ENCODE data around the gene KRTAP2-4.
"Not testable (repeated sequence)": the region's sequence is repeated elsewhere in the genome, so short reads cannot be mapped to it uniquely, and the experiment has no call there.

DNA sequence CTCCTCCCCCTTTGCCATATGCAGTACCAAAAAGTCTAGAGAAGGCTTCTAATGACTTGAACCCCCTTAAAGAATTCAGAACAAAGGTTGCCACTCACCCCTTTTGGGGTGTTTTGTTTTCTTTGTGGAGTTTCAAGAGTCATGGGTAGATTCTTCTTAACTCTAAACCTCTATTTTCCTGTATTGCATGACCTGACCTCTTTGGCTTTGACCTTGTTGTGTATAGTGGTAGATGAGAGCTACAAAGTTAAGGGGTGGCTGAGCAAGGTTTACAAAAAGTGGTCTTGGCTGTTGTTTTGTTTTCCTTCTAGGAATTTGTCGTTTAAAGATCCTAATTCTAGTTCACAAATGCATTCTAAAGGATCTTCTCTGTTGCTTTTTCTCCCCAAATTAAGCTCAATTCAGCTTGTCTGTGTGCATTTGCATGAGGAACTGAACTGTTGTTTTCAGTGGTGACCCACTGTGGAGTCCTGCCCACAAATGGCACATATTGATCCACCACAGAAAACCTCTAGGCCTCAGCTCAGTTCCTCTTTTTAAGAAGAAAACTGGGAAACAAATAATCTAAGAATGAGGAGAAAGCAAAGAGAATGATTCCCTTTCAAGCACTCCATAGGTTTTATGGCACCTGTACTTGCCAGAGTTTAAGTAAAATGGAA lies 43.2 kb upstream of the KRTAP2-4 start:
- TF ChIP-seq, protein P1, sequence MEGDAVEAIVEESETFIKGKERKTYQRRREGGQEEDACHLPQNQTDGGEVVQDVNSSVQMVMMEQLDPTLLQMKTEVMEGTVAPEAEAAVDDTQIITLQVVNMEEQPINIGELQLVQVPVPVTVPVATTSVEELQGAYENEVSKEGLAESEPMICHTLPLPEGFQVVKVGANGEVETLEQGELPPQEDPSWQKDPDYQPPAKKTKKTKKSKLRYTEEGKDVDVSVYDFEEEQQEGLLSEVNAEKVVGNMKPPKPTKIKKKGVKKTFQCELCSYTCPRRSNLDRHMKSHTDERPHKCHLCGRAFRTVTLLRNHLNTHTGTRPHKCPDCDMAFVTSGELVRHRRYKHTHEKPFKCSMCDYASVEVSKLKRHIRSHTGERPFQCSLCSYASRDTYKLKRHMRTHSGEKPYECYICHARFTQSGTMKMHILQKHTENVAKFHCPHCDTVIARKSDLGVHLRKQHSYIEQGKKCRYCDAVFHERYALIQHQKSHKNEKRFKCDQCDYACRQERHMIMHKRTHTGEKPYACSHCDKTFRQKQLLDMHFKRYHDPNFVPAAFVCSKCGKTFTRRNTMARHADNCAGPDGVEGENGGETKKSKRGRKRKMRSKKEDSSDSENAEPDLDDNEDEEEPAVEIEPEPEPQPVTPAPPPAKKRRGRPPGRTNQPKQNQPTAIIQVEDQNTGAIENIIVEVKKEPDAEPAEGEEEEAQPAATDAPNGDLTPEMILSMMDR (optimal IDR thresholded peaks at IDR 0.05 in 1 of 3, IDR thresholded peaks at IDR 0.05 in 1 of 3, conservative IDR thresholded peaks at IDR 0.05 in 1 of 3; ENCODE audit: extremely low read depth in 1 of 3, insufficient read depth in 2 of 3, low read length in 3 of 3) = not testable (repeated sequence)
- TF ChIP-seq EZH2 (IDR thresholded peaks at IDR 0.05; ENCODE audit: low read length) = not testable (repeated sequence)

All from keratinocyte (primary cell).